Hematopoietic multipotent progenitor cell treated with erythropoietin and hydrocortisone succinate and interleukin-3 and kit ligand, for 17 days (in vitro differentiated cells): ENCODE data around the gene EVX2.

Experiments used
- DNase-seq: peaks from one replicate; pipeline ENCODE4 v3.0.0-alpha.2; 2015; ENCODE audit warnings: low spot score

Gene EVX2

GRCh38 chr2:176066645-176067588 lies 16.8 kb downstream of the EVX2 start:
- DNase-seq, result no peak

DNA sequence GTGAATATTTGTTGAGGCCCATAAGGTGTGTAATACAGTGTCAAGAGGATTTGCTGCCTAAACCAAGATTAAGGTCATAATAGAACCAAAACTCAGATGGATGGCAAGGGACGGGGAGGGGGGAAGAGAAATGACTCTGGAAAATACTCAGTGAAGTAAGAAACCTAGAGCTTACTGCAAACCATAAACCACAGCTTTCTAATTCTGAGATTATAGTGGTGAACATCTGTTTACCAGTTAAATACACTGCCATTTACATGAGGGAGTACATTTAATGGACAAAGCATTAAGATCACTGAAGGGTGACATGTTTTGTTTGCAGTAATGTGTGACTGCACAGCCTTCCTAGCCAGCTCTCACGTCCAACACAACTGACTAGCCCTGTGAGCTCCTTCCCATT lies 19.8 kb downstream of the EVX2 start:
- DNase-seq, result no peak

DNA sequence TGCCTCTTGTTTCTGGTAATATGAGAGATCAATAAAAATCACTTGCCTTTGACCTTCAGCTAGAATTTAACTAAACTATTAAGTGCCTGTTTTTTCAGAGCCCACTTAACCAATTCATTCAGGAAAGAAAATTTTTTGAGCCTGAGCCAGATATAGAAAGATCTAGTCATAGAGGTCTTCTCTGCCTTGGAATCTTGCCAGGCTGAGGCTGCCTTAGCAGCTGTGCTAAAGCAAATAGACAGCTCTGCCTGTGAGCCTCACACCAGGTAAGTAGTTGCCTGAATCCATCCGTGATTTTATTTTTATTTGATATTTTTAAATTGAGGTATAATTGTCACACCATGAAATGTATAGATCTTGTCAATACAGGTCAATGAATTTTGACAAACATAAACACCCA lies 27.4 kb downstream of the EVX2 start:
- DNase-seq, result no peak

DNA sequence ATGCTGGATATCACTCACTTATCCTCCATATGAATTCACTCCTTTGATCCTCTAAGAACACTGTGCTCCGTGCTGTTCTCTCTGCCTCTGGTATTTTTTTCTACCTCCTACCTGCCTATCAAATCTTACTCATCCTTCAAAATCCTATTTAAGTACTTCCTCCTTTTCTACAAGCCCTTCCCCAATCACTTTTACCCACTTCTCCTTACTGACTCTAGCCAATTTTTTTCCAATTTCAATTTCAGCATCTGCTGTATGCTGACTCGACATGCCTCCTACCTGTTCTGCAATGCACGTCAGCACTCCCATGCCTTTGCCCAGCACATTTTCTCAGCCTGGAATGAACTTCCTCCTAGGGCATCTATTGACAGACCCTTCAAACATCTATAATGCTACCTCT lies 44.4 kb downstream of the EVX2 start:
- DNase-seq, result no peak

GRCh38 chr2:176038694-176039093 lies 45.1 kb downstream of the EVX2 start:
- no peak for DNase-seq

GRCh38 chr2:176035013-176035691 lies 48.6 kb downstream of the EVX2 start:
- no peak for DNase-seq

DNA sequence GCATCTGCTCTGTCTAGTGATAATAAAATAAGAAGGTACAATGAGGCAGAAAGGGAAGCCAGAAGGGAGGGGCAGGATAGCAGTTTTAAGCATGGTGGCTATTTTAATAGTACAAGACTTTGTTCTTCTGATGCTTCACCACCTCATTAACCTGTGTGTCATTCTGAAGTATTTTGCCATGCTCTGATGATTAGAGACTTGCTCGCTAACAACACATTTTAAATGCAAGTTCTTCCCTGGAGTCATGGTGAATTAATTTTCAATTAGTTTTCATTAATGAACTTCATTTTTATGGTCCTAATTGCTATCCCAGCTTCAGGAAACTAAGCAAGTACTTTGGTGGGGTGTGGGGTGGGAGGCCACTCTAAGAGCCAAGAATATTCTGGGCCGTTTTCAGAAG lies 56.0 kb downstream of the EVX2 start:
- DNase-seq, result no peak
